ENCODE results near the gene SPINK9.

The SPINK9 gene

DNA sequence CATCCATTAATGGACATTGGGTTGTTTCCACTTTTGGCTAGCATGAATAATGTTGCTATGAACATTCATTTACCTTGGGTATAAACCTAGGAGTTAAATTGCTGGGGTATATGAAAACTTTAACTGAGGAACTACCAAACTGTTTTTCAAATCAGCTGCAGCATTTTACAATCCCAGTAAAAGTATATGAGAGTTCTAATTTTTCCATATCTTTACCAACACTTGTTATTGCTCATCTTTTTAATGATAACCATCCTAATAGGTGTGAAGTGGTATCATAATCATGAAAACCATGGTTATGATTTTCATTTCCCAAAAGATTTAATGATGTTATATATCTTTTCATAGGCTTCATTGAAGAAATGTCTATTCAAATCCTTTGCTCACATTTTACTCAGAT, 32.9 kb downstream of the SPINK9 start:
- no peak for DNase-seq (ENCODE audit: low read depth in 2 of 2)

- DNase-seq (ENCODE audit: low read depth in 2 of 2) = no peak
Observed at GRCh38 chr5:148372166-148372725, 36.9 kb downstream of the SPINK9 start.

DNA sequence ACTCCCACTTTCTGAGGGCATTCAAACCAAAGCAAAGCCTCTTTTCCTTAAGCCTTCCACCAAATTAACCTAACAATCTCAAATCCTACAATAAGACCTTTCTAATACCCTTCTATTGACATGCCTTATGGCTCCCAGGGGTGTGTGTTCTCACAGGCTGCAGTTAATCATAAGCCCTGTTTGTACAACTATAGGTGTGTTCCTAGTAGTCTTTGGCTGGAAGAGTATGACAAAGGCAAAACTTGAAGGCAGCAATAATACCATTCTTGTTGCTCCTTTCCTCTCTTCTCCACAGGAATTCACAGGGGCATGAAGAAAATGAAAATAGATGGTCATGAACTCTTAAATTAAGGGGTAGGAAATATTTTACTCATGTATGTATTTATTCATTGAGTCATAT, 37.5 kb downstream of the SPINK9 start:
- no peak for DNase-seq (ENCODE audit: low read depth in 2 of 2)

GRCh38 chr5:148374690-148375360, 39.5 kb downstream of the SPINK9 start:
- no peak for DNase-seq (ENCODE audit: low read depth in 2 of 2)

DNA sequence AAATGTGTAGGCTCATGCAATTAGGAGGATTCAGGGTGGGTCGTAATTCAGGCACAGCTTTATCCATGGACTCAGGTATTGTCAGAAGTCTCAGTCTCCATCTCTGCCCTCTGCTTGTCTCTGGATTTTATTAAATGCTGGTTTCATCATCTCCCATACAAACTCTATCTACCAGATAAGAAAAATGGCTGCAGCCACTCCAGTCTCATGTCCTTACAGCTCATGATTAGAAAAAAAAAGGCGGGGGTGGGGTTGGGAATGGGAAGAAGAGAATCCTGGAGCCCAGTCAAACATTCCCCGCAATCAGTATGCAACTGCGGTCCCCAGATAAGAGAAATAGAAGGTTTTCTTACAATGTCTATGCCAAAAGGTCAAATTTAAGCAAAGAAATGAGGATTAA, 40.8 kb downstream of the SPINK9 start:
- DNase-seq (ENCODE audit: low read depth in 2 of 2) = no peak

DNA sequence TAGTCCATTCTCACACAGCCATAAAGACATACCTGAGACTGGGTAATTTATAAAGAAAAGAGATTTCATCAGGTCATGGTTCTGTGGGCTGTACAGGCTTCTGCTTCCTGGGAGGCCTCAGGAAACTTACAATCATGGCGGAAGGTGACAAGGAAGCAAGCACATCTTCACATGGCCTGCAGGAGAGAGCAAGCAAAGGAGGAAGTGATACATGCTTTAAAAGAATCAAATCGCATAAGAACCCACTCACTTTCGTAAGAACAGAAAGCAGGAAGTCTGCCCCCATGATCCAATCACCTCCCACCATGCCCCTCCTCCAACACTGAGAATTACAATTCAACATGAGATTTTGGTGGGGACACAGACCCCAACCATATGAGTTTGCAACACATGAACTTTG, 43.3 kb downstream of the SPINK9 start:
- no peak for DNase-seq (ENCODE audit: low read depth in 2 of 2)

GRCh38 chr5:148379340-148379739, 44.0 kb downstream of the SPINK9 start:
- DNase-seq (ENCODE audit: low read depth in 2 of 2) = no peak

GRCh38 chr5:148381906-148382305, 46.5 kb downstream of the SPINK9 start:
- DNase-seq (ENCODE audit: low read depth in 2 of 2) = no peak

DNA sequence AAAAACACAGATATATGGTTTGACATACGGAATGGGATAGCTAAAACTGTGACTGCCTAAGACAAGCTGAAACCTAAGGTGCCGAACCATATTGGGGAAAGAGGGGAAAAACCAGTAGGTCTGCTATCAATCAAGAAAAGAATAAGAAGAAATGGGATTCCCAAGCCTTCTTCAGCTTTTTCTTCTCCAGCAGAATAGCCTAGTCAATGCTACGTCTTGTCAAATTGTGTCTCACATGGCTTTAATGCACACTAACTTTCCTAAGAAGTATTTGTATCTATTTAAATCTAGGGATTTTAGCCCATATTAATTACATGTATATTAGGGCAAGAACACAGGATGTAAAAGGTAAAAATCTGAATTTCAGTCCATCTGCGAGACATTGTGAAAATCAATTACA, 47.6 kb downstream of the SPINK9 start:
- no peak for DNase-seq (ENCODE audit: low read depth in 2 of 2)

DNA sequence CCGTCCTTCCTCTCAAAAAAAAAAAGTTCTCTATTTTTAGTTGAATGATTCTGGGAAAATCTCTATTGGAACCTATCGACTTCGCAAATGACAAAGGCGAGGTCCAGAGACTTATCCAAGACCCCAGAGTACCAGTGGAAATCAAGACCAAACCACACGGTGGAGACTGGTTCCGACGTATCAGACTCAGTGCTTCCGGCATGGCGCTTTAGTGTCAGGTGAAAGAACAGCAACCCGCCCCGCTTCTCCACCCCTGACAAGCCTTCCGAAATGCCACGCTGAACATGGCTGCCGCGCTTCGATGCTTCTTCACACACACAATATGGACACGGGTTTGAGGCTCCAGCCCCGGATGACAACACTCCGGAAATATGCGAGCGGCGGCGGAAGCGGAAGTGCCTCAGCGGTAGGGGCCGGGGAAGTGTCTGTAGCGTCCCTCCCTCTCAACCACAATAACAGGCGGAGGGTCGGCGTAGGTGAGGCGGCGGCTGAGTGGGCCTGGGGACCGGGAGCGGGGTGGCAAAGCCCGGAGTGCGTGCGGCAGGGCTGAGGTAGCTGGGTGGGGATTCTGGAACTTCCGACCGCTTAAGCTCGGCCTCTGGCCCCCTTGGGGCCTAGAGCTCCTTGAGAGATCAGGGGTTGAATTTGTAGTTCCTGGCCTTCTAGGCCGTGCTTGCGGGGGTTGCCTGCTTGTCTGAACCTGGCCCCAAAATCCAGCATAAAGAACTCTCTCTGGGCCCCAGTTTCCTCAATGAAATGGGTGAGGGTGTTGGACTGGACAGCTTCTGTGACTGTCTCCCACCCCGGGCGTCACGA, 48.4 kb downstream of the SPINK9 start, which contains the start of gene FBXO38:
Gene FBXO38, plus strand, starts transcription at position 395 of the 816 bp plus-strand sequence. CDS start 10,819 bp downstream, outside the sequence.
- peak; percentile 92 for DNase-seq (ENCODE audit: low read depth in 2 of 2)

DNA sequence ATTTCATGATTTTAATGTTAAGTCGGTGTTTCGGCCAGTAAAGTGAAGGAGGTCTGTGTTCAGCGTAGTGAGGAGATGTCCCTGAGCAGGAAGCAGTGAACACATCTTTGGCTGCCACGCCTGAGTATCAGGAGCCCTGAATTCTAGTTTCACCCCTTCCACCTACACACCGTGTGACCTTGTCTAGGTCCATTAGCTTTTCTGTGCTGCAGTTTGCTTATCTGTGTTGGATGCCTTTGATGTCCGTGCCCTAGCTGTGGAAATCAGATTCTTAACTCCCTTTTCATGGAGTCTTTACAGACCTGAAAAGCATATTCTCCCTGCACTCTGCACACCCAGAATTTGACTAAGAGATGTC, 49.0 kb downstream of the SPINK9 start:
- DNase-seq (ENCODE audit: low read depth in 2 of 2) = no peak

DNA sequence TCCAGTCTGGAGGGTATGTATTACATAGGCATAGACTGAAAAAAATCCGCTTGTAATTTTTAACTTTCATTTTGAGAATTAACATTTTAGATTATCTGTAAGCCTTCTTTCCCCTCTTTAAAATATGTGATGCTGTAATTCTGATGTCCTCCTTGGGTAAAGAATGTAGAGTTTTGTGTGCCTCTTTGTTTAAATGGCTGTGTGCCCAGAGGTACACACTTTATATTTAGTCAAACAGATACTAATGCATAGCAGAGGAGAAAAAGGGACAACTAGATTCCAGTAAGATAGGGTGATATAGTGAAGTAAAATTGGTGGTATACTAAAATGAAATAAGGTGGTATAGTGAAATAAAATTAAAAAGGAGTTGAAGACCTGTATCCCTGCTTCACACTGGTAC, 49.7 kb downstream of the SPINK9 start:
- no peak for DNase-seq (ENCODE audit: low read depth in 2 of 2)

DNA sequence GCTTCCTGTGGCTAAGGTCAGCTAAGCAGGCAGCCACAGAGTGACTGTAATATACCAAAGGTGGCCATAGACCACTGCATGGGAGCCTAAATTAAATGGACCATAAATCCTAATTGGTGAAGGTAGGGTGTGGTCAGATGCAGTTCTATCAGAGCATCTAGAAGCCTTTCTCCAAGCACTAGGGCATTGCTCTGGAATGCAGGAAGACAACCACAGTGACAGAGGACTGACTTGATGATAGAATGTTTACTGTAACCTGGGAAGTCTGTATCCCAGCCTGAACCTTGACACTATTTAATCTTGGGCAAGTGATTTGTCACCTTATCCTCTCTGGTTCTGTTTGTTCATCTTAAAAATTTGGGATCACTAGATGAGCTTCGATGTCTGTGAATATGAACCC, 50.7 kb downstream of the SPINK9 start:
- DNase-seq (ENCODE audit: low read depth in 2 of 2) = no peak

DNA sequence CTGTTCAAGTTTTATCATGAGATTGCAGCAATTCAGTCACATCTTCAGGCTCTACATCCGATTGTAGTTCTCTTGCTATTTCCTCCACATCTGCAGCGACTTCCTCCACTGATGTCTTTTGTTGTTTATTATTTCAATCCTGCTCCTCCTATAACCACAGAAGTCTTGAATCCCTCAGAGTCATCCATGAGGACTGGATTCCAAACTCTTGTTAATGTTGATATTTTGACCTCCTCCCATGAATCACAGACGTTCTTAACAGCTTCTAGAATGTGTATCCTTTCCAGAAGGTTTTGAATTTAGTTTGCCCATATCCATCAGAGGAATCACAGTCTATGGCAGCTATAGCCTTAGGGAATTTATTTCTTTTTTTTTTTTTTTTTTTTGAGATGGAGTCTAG, 52.0 kb downstream of the SPINK9 start:
- no peak for DNase-seq (ENCODE audit: low read depth in 2 of 2)

GRCh38 chr5:148388696-148389095, 53.3 kb downstream of the SPINK9 start:
- no peak for DNase-seq (ENCODE audit: low read depth in 2 of 2)
